ENCODE measurements around the gene SLC1A3.

DNA sequence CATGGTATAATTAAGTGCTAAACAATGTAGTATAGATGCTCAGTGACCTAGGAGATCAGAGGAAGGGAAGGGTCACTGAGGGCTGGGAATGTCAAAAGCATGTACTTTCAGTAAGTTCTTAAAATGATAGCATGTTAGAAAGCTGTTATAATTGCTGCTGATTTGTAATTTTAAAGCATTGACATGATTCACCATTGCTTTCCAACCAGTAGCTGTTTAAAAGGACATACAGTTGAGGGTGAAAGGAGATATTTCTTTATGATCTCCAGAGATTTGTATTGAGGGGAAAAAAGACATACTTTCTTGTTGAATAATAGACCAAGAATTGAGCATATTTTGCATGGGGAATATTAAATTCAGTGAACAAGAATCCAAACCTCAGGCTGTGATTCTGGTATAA, 1.2 kb upstream of the SLC1A3 start:
- TF ChIP-seq CTCF (IDR thresholded peaks at IDR 0.05) (no peak), POLR2A (IDR thresholded peaks at IDR 0.05) (no peak)
